ENCODE data around the gene C1orf167. TPM values are rescaled to one million over a fixed set of nuclear protein-coding genes. Genes with fewer than 3 reads are reported as not detected.

Gene C1orf167
- total RNA-seq, 1 donor from 2014 or later: 0.18 TPM

GRCh38 chr1:11836955-11837766 lies 75.2 kb downstream of the C1orf167 start:
- no peak for TF ChIP-seq CTCF (IDR thresholded peaks at IDR 0.05; ENCODE audit: unreplicated experiment)
- no peak for DNase-seq (ENCODE audit: low spot score in 2 of 2, unreplicated experiment in 2 of 2)
- Mint-ChIP-seq H3K4me1 (peaks cover 12% of the 10 kb centered on the region), H3K27ac (no peak overlapping the region), H3K4me3 (no peak overlapping the region), H3K9me3 (no peaks in the 10 kb centered on the region), H3K36me3 (peaks cover 27% of the 10 kb centered on the region), H3K27me3 (ENCODE audit: low read depth) (no peaks in the 10 kb centered on the region)

- no peak for TF ChIP-seq CTCF (IDR thresholded peaks at IDR 0.05; ENCODE audit: unreplicated experiment)
- no peaks in the 10 kb centered on the region for H3K27me3 Mint-ChIP-seq (ENCODE audit: low read depth)
- peaks cover 29% of the 10 kb centered on the region for H3K36me3 Mint-ChIP-seq
- H3K27ac Mint-ChIP-seq: no peak overlapping the region
- no peak for DNase-seq (ENCODE audit: low spot score in 2 of 2, unreplicated experiment in 2 of 2)
- no peaks in the 10 kb centered on the region for H3K9me3 Mint-ChIP-seq
- no peak overlapping the region for H3K4me3 Mint-ChIP-seq
- H3K4me1 Mint-ChIP-seq: peaks cover 17% of the 10 kb centered on the region
Observed at GRCh38 chr1:11837767-11838348, 75.9 kb downstream of the C1orf167 start.

GRCh38 chr1:11838349-11839272 lies 76.6 kb downstream of the C1orf167 start:
- DNase-seq (ENCODE audit: low spot score in 2 of 2, unreplicated experiment in 2 of 2): peak; percentile 66 to 82
- Mint-ChIP-seq H3K27me3 (ENCODE audit: low read depth) (no peaks in the 10 kb centered on the region), H3K27ac (no peak overlapping the region), H3K4me1 (peaks cover 17% of the 10 kb centered on the region), H3K4me3 (no peak overlapping the region), H3K9me3 (no peaks in the 10 kb centered on the region), H3K36me3 (peaks cover 29% of the 10 kb centered on the region)
- TF ChIP-seq CTCF (IDR thresholded peaks at IDR 0.05; ENCODE audit: unreplicated experiment): peak; percentile 80

Other genes with a start within 250 kb of the C1orf167 start
- 2.6 to 3.3 TPM (median 3.1 TPM) in 3 replicates for gene FBXO2, start 107.8 kb upstream of the C1orf167 start, total RNA-seq
- gene FBXO44, start 107.3 kb upstream of the C1orf167 start, total RNA-seq: 33.1 to 39.4 TPM (median 37.3 TPM) in 3 replicates
- 4.7 to 5.4 TPM (median 4.9 TPM) in 3 replicates for gene FBXO6, start 98.0 kb upstream of the C1orf167 start, total RNA-seq
- 53.0 to 56.3 TPM (median 56.0 TPM) in 3 replicates for gene MAD2L2, start 81.0 kb upstream of the C1orf167 start, total RNA-seq
- gene DRAXIN, start 70.5 kb upstream of the C1orf167 start, total RNA-seq: 1.1 to 1.4 TPM (median 1.4 TPM) in 3 replicates
- gene AGTRAP, start 26.1 kb upstream of the C1orf167 start, total RNA-seq: 25.8 to 29.4 TPM (median 29.0 TPM) in 3 replicates
- gene MTHFR, start 43.8 kb downstream of the C1orf167 start, total RNA-seq: 37.7 to 39.6 TPM (median 39.2 TPM) in 3 replicates
- gene CLCN6, start 44.0 kb downstream of the C1orf167 start, total RNA-seq: 28.1 to 30.3 TPM (median 29.1 TPM) in 3 replicates
- not detected in 3 replicates for gene NPPA, start 85.6 kb downstream of the C1orf167 start, total RNA-seq
- 1.3 to 2.5 TPM (median 2.3 TPM) in 3 replicates for gene NPPB, start 96.8 kb downstream of the C1orf167 start, total RNA-seq
- 37.8 to 39.3 TPM (median 37.8 TPM) in 3 replicates for gene KIAA2013, start 164.2 kb downstream of the C1orf167 start, total RNA-seq
- gene PLOD1, start 172.5 kb downstream of the C1orf167 start, total RNA-seq: 198 to 206 TPM (median 203 TPM) in 3 replicates
- 52.4 to 58.4 TPM (median 53.7 TPM) in 3 replicates for gene MFN2, start 218.3 kb downstream of the C1orf167 start, total RNA-seq

Measured in mesothelial cell of epicardium (in vitro differentiated cells).